K562 (cell line): Measurements from ENCODE around the gene RNU6-9.

Experiments
- CBX3 ChIP-seq, 2 experiments: IDR thresholded peaks; 1 replicate in 1 of 2; 2 replicates in 1 of 2; pipeline ENCODE4 v1.6.1; 2012; ENCODE audit warnings: inconsistent platforms in 2 of 2, low read length in 2 of 2, borderline replicate concordance in 1 of 2, control low read depth in 1 of 2
- ETV6 ChIP-seq, 3 experiments: fragments of 150-350 bp in 1 of 3; sonication (generic) in 1 of 3; formaldehyde crosslinking in 1 of 3; IDR thresholded peaks; 2 replicates each; pipeline versions ENCODE4 v1.6.1 to v1.8.0; 2014 to 2022; ENCODE audit warnings: borderline replicate concordance in 2 of 3, low read depth in 2 of 3, antibody characterized with exemption in 1 of 3, low read length in 1 of 3, mild to moderate bottlenecking in 1 of 3, missing genetic modification reagents in 1 of 3
- L3MBTL2 ChIP-seq: fragments of 450-650 bp; IDR thresholded peaks from 2 replicates; pipeline ENCODE4 v1.6.1; 2016; ENCODE audit warnings: mild to moderate bottlenecking, moderate library complexity
- MAFF ChIP-seq: IDR thresholded peaks from 2 replicates; pipeline ENCODE4 v1.6.1; 2012; ENCODE audit warnings: low read length, improper control_type of control experiment
- MECOM ChIP-seq: fragments of 250-450 bp; sonication (Bioruptor Pico); IDR thresholded peaks from 2 replicates; pipeline ENCODE4 v1.8.0; 2022; ENCODE audit warnings: inconsistent platforms
- NR2C2 ChIP-seq, 2 experiments: fragments of 200-800 bp in 1 of 2; sonication (Bioruptor generic) in 1 of 2; sonication (generic) in 1 of 2; formaldehyde crosslinking in 1 of 2; IDR thresholded peaks; 2 replicates each; pipeline versions ENCODE4 v1.6.1 to v1.8.0; 2016 to 2022; ENCODE audit warnings: mild to moderate bottlenecking in 1 of 2, missing compliant biosample characterization in 1 of 2, missing genetic modification characterization in 1 of 2, missing genetic modification reagents in 1 of 2
- POLR2A ChIP-seq: fragments of 450-650 bp; conservative IDR thresholded peaks from 2 replicates; pipeline ENCODE4 v1.6.1; 2016
- POLR2AphosphoS2 ChIP-seq: IDR thresholded peaks from 2 replicates; pipeline ENCODE4 v1.6.1; 2012; ENCODE audit warnings: low read length, improper control_type of control experiment
- RFX5 ChIP-seq: IDR thresholded peaks from 2 replicates; pipeline ENCODE4 v1.6.1; 2011; ENCODE audit warnings: low read depth, mild to moderate bottlenecking, improper control_type of control experiment, low read length
- SAFB2 ChIP-seq: fragments of 200-400 bp; formaldehyde crosslinking; IDR thresholded peaks from 2 replicates; pipeline ENCODE4 v1.6.1; 2018; ENCODE audit warnings: borderline replicate concordance, low read length, low read depth, moderate library complexity; ENCODE audit not compliant: severe bottlenecking
- SMARCA5 ChIP-seq: fragments of 450-650 bp; IDR thresholded peaks from 2 replicates; pipeline ENCODE4 v1.6.1; 2016
- UBTF ChIP-seq, 2 experiments: IDR thresholded peaks; 2 replicates each; pipeline ENCODE4 v1.6.1; 2012; ENCODE audit warnings: improper control_type of control experiment in 2 of 2, low read depth in 2 of 2, low read length in 2 of 2, borderline replicate concordance in 1 of 2
- ZNF232 ChIP-seq: sonication (generic); formaldehyde crosslinking; IDR thresholded peaks from 2 replicates; pipeline ENCODE4 v1.8.0; 2022; ENCODE audit warnings: mild to moderate bottlenecking, missing genetic modification reagents
- TF ChIP-seq, protein P1 (sequence below), 2 experiments: IDR thresholded peaks; 2 replicates each; pipeline ENCODE4 v1.6.1; 2011; ENCODE audit warnings: borderline replicate concordance in 1 of 2, control low read depth in 1 of 2, low read depth in 1 of 2, low read length in 1 of 2, mild to moderate bottlenecking in 1 of 2, mixed read lengths in 1 of 2, moderate library complexity in 1 of 2; ENCODE audit not compliant: insufficient read depth in 1 of 2, insufficient read length in 1 of 2, poor library complexity in 1 of 2, severe bottlenecking in 1 of 2; ENCODE audit errors: extremely low read depth in 1 of 2

GRCh38 chr19:853014-853585 is 40.2 kb upstream of the RNU6-9 start:
- no peak for TF ChIP-seq L3MBTL2
- TF ChIP-seq SAFB2 = no peak
- TF ChIP-seq MAFF = no peak
- no peak for TF ChIP-seq POLR2A
- TF ChIP-seq RFX5 = no peak
- TF ChIP-seq NR2C2 (CRISPR knock-in tag; IDR thresholded peaks at IDR 0.05) = no peak
- no peak for TF ChIP-seq NR2C2 (tag; IDR thresholded peaks at IDR 0.05)
- no peak for TF ChIP-seq ZNF232 (CRISPR knock-in tag)
- no peak for TF ChIP-seq MECOM (CRISPR knock-in tag)
- TF ChIP-seq, protein P1, sequence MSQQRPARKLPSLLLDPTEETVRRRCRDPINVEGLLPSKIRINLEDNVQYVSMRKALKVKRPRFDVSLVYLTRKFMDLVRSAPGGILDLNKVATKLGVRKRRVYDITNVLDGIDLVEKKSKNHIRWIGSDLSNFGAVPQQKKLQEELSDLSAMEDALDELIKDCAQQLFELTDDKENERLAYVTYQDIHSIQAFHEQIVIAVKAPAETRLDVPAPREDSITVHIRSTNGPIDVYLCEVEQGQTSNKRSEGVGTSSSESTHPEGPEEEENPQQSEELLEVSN (IDR thresholded peaks at IDR 0.05; ENCODE audit: borderline replicate concordance in 1 of 2, extremely low read depth in 1 of 2, insufficient read depth in 1 of 2, insufficient read length in 1 of 2, low read depth in 1 of 2, low read length in 1 of 2, poor library complexity in 1 of 2, severe bottlenecking in 1 of 2) = no peak
- no peak for TF ChIP-seq ETV6 (IDR thresholded peaks at IDR 0.05; ENCODE audit: borderline replicate concordance in 1 of 2, low read depth in 2 of 2, low read length in 1 of 2)
- TF ChIP-seq ETV6 (CRISPR knock-in tag; IDR thresholded peaks at IDR 0.05; ENCODE audit: borderline replicate concordance) = no peak
- no peak for TF ChIP-seq UBTF (IDR thresholded peaks at IDR 0.05; ENCODE audit: borderline replicate concordance in 1 of 2, low read depth in 2 of 2, low read length in 2 of 2)
- no peak for TF ChIP-seq SMARCA5
- TF ChIP-seq POLR2AphosphoS2 = no peak
- TF ChIP-seq CBX3 (IDR thresholded peaks at IDR 0.05; ENCODE audit: borderline replicate concordance in 1 of 2, low read length in 2 of 2) = no peak
